HCEC 1CT (cell line): ENCODE measurements around the gene SCUBE1.
A peak's percentile ranks its signal among the peaks of the same experiment; 100 is the strongest.

ENCODE experiments used
- DNase-seq: peaks from one replicate; pipeline ENCODE4 v3.0.0-alpha.2; 2017

The SCUBE1 gene

DNA sequence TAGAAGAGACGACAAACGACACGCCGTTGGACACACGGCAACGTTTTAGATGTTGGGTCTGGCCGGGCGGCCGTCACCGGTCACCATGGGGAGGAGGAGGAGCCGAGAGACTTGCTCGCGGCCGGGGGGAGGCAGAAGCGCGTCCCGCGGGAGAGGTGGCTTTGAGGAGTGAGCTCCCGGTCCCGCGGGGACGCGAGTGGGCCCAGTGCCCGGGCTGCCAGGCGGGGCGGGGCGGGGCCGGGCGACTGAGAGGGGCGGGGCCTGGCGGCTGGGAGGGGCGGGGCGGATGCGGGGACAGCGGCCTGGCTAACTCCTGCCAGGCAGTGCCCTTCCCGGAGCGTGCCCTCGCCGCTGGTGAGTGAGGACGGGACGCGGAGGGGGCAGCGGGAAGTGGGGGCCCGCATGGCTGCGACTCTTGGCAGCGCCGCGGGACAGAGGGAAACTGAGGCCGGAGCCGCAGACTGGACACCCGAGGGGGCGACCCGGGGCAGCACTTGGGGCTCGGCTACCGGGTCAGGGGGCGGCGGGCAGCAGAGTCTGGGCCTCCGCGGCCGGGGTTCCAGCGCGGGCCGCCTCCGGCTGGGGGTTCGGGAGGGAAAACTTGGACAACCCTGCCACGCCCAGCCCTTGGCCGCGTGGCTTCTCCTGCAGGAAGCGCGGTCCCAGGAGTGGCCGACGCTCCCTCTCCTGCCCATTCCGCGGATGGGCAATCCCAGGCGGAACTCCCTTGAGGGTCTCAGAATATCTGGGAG lies 191.7 kb downstream of the SCUBE1 start, which contains the start of gene TSPO:
Gene TSPO, plus strand, starts transcription at position 309 of the 752 bp plus-strand sequence. CDS start 7,680 bp downstream, outside the sequence.
- DNase-seq, result peak; percentile 47

DNA sequence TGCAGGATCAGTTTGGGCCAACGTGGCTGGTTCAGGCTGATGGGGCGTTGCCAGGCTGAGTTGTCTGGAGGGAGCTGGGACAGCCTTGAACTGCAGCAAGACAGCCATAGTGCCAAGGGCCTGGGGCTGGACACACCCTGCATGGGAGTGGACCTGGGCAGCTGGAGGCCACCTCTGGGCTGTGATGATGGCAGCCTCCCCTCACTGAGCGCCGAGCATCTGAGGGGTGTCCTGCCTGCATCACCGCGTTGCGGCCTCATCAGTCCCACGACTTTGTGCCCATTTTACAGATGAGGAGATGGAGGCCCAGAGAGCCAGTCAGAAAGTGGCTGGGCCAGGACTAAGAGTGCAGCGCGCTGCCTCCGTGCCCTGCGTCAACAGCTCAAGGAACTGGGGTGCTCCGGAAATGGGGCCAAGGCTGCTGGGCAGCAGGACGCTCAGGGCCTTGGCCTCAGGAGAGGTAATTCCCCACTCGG lies 192.4 kb downstream of the SCUBE1 start:
- DNase-seq, result no peak

DNA sequence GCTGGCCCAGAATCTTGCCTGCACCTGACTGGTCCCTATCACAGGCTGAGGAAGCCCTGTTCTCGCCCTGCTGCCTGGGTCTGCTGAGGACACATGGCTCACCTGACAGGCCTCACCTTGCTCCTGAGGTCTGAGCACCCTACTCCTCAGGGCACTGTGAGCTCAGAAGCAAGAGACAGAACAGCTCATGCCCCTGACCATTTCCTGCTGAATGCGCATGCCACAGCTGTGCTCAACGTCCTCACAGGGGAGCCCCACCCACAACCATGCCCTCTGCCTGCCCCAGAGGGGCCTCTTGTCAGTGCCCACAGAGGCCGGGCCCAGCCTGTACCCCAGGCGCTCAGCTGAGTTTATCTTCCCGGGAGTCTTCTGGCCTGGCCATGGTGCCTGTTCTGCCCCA lies 194.6 kb downstream of the SCUBE1 start:
- no peak for DNase-seq

DNA sequence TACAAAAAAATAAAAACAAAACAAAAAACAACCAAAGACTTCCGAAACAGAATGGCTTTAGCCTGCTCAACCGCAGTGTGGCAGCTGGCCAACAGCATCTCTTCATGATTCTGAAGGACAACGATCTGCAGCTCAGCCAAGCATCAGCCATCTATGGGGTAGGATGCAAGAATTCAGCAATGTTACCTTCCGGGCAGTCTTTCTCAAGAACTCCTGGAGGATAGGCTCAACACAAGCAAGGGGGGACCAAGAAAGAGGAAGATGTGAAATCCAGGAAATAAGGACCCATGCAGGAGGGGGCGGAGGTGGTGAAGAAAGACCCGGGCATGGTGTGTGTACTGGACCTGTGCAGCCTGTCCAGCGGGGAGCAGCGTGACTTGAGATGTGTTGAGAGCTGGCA lies 195.4 kb downstream of the SCUBE1 start:
- no peak for DNase-seq
